Mucosa of descending colon (tissue), 3 donors: Measurements from ENCODE around the gene RANBP17. TPM values are rescaled to one million over a fixed set of nuclear protein-coding genes. Genes with fewer than 3 reads are reported as not detected.

ENCODE experiments used
- ATAC-seq: fragments of 200-7000 bp; cut with Tn5 transposase; one replicate; pipeline ENCODE4 v1.9.1; 2020; ENCODE audit warnings: mild to moderate bottlenecking, moderate library complexity
- DNase-seq, 3 donors: peaks; one replicate each; pipeline ENCODE4 v3.0.0-alpha.2; 2020
- H3K36me3 ChIP-seq: fragments of 200-600 bp; one replicate; pipeline ENCODE4 v1.8.0; 2021; ENCODE audit warnings: low read depth, mild to moderate bottlenecking
- H3K4me1 ChIP-seq: fragments of 200-600 bp; one replicate; pipeline ENCODE4 v1.8.0; 2021; ENCODE audit warnings: low read depth, mild to moderate bottlenecking
- H3K4me3 ChIP-seq: fragments of 200-600 bp; one replicate; pipeline ENCODE4 v1.8.0; 2021; ENCODE audit warnings: mild to moderate bottlenecking
- H3K9me3 ChIP-seq: fragments of 200-600 bp; one replicate; pipeline ENCODE4 v1.8.0; 2021; ENCODE audit warnings: mild to moderate bottlenecking
- intact Hi-C, 2 donors: fragments of 100-400 bp; cut with DNase I in 1 of 2; cut with micrococcal nuclease in 1 of 2; formaldehyde crosslinking; loops; one replicate each; pipeline versions ENCODE4 v1.11.0 to v1.11.1; 2022; cut with DNase I, micrococcal nuclease
- total RNA-seq, 3 donors: library from RNA; stranded (reverse); fragmentation: NEBNext Ultra II Directional in 2 of 3; extraction: Animal tissue kit (Norgen Biotek cat#: 25700) in 2 of 3; gene quantifications; one replicate each; pipeline versions ENCODE4 v1.2.1 to v1.2.4, GENCODE V29; 2021 to 2023
- TF ChIP-seq, protein P1 (sequence below): fragments of 200-600 bp; IDR thresholded peaks from one replicate; pipeline ENCODE4 v1.8.0; 2022; ENCODE audit warnings: antibody characterized with exemption, mild to moderate bottlenecking
- donor health status: DM: no; HTN: no; CAD: no; lungs with moderate emphysema.
- donor health status: DM: no; HTN: no; CAD: no.
- donor health status: DM: no; HTN: yes; CAD: no.

RANBP17 gene
- total RNA-seq, 3 donors from 2014 or later = 11.7 to 19.7 (median 13.4) TPM

DNA sequence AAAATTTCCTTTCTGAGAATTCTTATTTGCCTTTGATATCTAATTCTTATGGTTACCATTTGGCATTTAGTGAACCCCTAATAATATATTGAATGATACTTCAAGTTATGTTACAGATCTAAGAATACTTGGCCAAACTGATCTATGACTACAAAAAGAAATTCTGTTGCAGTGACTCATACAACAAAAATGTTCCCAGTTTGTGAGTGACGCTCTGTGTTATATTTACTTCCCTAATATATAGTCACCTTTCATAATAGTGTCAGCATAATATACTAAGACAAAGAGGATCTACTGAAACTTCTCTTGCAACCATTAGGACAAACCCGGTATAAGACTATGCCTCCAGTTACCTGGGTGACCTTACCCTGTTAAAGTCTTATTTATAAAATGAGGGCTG lies 230.4 kb downstream of the RANBP17 start:
- TF ChIP-seq, protein P1, sequence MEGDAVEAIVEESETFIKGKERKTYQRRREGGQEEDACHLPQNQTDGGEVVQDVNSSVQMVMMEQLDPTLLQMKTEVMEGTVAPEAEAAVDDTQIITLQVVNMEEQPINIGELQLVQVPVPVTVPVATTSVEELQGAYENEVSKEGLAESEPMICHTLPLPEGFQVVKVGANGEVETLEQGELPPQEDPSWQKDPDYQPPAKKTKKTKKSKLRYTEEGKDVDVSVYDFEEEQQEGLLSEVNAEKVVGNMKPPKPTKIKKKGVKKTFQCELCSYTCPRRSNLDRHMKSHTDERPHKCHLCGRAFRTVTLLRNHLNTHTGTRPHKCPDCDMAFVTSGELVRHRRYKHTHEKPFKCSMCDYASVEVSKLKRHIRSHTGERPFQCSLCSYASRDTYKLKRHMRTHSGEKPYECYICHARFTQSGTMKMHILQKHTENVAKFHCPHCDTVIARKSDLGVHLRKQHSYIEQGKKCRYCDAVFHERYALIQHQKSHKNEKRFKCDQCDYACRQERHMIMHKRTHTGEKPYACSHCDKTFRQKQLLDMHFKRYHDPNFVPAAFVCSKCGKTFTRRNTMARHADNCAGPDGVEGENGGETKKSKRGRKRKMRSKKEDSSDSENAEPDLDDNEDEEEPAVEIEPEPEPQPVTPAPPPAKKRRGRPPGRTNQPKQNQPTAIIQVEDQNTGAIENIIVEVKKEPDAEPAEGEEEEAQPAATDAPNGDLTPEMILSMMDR = no peak
- no peaks in the 10 kb centered on the region for H3K36me3 ChIP-seq
- no peak for DNase-seq
- peaks cover 4% of the 10 kb centered on the region for H3K9me3 ChIP-seq
- H3K4me3 ChIP-seq = no peak overlapping the region
- no peak for ATAC-seq
- no peaks in the 10 kb centered on the region for H3K4me1 ChIP-seq
- intact Hi-C loops = no loop called here

DNA sequence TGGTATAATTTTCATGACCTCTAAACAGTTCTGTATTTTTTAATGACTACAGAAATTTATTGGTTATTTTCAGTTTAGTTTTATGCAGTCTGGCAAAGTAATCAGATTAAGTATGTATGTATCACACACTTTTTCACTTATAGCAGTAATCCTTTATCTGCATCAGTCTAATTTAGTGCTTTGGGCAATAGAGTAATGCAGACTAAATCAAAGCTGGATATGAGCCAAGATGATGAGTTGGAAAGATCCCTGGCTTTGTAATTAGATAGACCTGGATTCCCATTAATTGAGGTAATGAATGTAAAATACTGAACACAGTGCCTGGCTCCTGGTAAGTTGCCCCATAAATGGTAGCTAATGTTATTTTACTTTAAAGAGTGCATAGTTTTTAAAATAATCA lies 231.8 kb downstream of the RANBP17 start:
- ATAC-seq = no peak

DNA sequence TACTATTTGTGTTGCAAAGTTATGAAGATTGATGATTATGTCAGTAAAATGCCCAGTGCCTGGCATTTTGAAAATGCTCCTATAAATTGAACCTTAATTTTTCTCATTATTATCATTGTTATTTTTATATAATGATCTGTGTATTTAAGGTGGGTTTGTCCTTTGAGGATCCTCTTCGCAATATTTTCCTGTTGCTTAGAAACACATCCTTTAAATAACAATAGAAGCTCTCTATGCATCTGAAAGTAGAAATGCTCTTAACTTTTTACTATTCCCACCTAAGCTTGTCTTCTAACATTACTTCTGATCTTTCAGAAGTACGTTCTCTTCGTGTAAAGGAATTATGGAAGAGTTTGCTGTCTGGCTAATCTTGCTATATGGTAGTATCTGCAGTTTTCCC lies 232.5 kb downstream of the RANBP17 start:
- H3K36me3 ChIP-seq = no peaks in the 10 kb centered on the region
- H3K9me3 ChIP-seq = peaks cover 4% of the 10 kb centered on the region
- intact Hi-C loops = no loop called here
- no peaks in the 10 kb centered on the region for H3K4me1 ChIP-seq
- TF ChIP-seq, protein P1 = no peak
- DNase-seq (no peak), ATAC-seq (no peak)
- no peak overlapping the region for H3K4me3 ChIP-seq

More for the DNA sequence above, 231.8 kb downstream of the RANBP17 start:
- no peak for DNase-seq
- Histone ChIP-seq H3K4me1 (no peaks in the 10 kb centered on the region), H3K4me3 (no peak overlapping the region), H3K9me3 (peaks cover 4% of the 10 kb centered on the region), H3K36me3 (no peaks in the 10 kb centered on the region)
- intact Hi-C loops = no loop called here
- TF ChIP-seq, protein P1 = no peak

DNA sequence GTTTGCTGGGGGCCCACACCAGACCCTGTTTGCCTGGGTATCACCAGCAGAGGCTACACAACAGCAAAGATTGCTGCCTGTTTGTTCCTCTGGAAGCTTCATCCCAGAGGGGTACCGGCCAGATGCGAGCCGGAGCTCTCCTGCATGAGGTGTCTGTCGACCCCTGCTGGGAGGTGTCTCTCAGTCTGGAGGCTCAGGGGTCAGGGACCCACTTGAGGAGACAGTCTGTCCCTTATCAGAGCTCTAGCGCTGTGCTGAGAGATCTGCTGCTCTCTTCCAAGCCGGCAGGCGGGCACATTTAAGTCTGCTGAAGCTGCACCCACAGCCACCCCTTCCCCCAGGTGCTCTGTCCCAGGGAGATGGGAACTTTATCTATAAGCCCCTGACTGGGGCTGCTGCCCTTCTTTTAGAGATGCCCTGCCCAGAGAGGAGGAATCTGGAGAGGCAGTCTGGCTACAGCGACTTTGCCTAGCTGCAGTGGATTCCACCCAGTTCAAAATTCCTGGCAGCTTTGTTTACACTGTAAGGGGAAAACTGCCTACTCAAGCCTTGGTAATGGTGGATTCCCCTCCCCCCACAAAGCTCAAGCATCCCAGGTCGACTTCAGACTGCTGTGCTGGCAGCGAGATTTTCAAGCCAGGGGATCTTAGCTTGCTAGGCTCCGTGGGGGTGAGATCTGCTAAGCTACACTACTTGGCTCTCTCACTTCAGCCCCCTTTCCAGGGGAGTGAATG lies 241.2 kb downstream of the RANBP17 start:
- intact Hi-C loops = no loop called here
- DNase-seq (no peak), ATAC-seq (no peak)
- TF ChIP-seq, protein P1 = no peak
- Histone ChIP-seq H3K9me3 (no peaks in the 10 kb centered on the region), H3K4me3 (no peak overlapping the region), H3K4me1 (no peaks in the 10 kb centered on the region), H3K36me3 (no peaks in the 10 kb centered on the region)

DNA sequence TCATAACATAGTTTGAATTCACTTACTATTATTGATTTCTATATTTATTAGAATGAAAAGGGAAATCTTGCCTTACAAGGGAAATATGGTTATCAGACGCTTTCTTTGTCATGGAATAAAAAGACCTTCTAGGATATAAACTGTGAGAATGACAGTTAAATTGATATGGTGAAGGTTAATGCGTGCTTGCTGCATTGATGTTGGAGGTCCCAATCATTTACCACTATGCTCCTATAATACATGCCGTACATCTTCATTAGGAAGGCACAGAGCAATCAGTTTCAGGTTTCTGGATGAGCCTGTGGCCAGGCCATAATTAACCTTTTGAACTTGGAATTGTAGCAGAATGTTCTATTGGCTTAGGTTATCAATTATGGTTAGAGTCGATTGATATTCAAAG lies 245.9 kb downstream of the RANBP17 start:
- DNase-seq (no peak), ATAC-seq (no peak)
- TF ChIP-seq, protein P1 = no peak
- no peaks in the 10 kb centered on the region for H3K4me1 ChIP-seq
- no peak overlapping the region for H3K4me3 ChIP-seq
- no peaks in the 10 kb centered on the region for H3K9me3 ChIP-seq
- H3K36me3 ChIP-seq = no peaks in the 10 kb centered on the region
- intact Hi-C loops = no loop called here
